NCI-H146 treated with DMSO at 0.1 percent for 48 hours (cell line): Measurements from ENCODE around the gene PNMA3.
"Not testable (repeated sequence)": the region's sequence is repeated elsewhere in the genome, so short reads cannot be mapped to it uniquely, and the experiment has no call there.

Experiments used
- DNase-seq: peaks from one replicate; lab custom pipeline; 2025; ENCODE audit not compliant: unreplicated experiment; lab: John Stamatoyannopoulos, UW

PNMA3 gene

GRCh38 chrX:153073331-153073730 is 17.1 kb downstream of the PNMA3 start:
- DNase-seq = not testable (repeated sequence)

- no peak for DNase-seq
These were observed 18.1 kb downstream of the PNMA3 start for GRCh38 chrX:153074262-153074899.

GRCh38 chrX:153074935-153075334 is 18.7 kb downstream of the PNMA3 start:
- no peak for DNase-seq

- no peak for DNase-seq
These were observed 19.1 kb downstream of the PNMA3 start for GRCh38 chrX:153075366-153075765.

- DNase-seq = not testable (repeated sequence)
These were observed 21.3 kb downstream of the PNMA3 start for GRCh38 chrX:153077437-153078135.

GRCh38 chrX:153083238-153083923 is 27.1 kb downstream of the PNMA3 start:
- DNase-seq = not testable (repeated sequence)

GRCh38 chrX:153102418-153102817 is 46.1 kb downstream of the PNMA3 start:
- no peak for DNase-seq

- DNase-seq = not testable (repeated sequence)
These were observed 48.7 kb downstream of the PNMA3 start for GRCh38 chrX:153104959-153105358.

GRCh38 chrX:153106092-153106801 is 50.0 kb downstream of the PNMA3 start:
- DNase-seq = not testable (repeated sequence)
